Activated T-helper 1 cell treated with anti-CD3 and anti-CD28 coated beads, Interleukin-2, amount 50 U/mL, for 16 hours (primary cell): Measurements from ENCODE around the gene ADGRA1.

Experiments
- DNase-seq, 2 donors: peaks; one replicate each; pipeline ENCODE4 v3.0.0-alpha.2; 2020; ENCODE audit warnings: low read depth in 1 of 2, low spot score in 1 of 2

ADGRA1 gene

DNA sequence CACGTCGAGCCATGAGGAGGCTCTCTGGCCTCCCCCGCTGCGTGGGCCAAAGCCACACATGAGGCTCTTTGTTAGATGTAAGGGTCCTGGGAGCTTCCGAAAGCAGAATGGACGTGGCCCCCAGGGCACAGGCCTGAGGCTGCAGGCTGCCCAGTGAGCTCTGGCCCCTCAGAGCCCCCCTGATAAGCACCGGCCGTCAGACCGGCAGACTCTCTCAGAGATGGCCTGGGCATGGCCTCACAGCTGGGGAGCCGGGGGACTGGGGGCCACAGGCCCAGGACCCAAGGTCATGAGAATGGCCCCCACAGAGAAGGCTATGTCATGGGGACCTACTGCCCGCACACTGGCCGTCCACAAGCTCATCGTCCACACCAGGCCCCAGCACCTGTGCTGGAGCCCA lies 31.7 kb upstream of the ADGRA1 start:
- no peak for DNase-seq

DNA sequence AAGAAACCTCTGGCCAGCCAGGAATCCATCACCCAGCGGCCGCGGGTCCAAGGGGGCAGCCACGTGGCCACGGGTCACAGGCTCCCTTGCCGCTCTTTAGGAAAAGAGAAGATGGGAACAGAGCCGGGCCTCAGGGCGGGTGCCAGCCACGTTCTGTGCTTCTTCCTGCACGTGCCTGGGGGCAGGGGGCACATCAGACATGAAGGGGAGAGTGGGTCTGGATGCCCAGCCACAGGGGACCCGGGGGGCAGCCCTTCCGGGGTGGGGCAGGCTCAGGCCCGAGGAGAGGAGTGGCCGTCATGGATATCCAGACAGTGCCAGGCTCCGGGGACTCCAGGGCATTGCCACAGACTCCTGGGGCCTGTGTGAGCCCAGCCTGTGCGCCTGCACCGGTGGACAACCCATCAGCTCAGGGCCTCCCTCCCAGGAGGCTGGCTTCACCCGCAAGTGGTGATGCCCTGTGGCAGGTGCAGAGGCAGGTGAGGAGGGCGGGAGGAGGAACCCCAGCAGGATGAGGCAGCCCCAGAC lies 31.0 kb upstream of the ADGRA1 start:
- no peak for DNase-seq

DNA sequence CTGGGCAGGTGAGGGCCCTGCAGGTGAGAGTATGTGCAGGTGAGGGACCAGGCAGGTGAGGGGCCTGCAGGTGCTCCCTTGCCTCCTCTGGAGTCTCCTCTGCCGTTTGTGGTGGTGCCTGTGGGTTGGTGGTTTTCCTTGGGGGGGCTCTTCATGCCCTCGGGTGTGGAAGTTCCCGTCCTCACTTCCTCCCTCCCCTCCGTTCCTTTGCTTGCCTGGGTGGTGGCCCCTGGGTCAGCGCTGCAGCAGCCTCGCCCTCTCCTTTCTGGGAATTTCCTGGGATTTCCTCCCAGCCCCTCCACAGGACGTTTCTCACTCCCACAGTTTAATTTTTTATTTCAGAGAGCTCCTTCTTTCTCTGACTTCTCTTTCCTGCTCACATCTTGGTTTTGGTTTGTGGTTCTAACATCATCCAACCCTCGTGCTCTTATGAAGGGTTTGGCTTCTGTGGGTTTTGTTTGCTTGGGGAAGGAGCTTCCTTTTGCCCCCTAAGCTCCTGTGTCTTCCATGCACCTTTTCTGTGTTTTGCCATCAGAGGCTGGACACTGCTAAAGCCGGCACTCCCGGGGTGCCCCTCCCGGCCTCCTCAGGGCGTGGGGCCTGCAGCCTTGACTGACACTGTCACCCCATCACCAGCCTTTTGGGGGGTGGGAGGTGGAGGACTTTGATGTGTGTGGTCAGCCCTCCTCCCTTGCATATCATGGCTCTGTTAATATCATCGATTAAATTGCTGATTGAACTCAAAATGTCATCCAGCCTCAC lies 29.2 kb upstream of the ADGRA1 start:
- no peak for DNase-seq

DNA sequence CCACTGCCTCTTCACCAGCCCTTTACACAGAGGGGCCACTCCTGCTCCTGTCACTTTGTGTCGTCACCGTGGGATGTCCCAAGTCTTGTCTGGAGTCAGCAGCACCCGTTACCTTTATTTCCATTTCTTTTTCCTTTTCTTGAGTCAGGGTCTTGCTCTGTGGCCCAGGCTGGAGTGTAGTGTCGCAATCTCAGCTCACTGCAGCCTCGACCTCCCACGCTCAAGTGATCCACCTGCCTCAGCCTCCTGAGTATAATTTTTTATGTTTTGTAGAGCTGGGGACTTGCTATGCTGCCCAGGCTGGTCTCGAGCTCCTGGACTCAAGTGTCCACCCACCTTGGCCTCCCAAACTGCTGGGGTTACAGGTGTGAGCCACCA lies 28.6 kb upstream of the ADGRA1 start:
- DNase-seq, result no peak

DNA sequence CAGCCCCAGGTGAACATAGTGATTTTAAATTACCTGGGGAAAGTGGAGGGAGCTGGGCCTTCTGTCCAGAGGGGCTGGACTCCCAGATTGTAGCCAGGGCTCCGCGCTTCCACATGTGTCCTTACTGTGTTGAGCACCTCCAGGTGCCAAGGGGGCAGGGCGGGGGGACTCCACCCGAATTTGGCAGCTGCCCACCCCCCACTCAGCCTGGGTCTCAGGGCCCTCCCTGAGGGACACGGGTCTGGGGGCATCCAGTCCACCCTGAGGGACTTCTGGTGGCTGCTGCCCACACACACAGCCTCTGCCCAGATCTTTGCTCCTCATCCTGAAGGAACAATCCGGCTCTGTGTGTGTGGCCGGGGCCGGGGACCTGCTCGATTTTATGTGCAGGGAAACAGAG lies 28.2 kb upstream of the ADGRA1 start:
- no peak for DNase-seq

DNA sequence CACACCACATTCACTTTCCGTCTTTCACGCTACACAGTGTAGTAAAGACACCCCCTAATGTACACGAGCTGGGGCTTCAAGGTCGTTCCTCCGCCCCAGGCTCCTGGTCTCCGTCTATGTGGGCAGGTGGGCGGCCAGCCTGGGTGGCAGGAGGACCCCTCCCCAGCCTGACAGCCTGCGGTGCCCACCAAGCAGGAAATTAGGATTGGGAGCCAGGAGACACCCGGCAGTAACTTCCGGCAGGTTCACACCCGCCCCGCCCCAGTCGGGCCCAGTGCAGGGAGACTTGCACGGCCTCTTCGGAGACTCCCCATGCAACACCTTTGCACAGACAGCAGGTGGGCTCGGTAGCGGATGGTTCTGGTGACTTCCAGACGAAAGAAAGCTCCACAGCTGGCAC lies 27.7 kb upstream of the ADGRA1 start:
- no peak for DNase-seq

DNA sequence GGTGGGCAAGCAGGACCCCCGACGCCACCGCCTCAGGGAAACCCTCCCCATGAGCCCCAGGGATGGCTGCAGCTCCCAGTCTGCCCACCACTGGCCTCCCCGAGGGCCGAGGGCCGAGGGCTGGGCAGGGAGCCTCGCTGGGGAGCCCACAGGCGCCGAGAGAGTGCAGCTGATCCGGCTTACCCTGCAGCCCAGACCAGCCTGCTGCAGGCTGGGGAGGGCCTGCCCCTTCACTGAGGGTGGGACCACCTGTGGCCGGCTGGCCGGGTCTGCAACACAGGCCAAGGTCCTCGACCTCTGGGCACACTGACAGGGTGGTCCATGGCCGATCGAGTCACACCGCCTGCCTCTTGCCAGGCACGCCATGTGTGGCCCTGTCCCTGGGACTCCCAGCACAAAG lies 27.3 kb upstream of the ADGRA1 start:
- no peak for DNase-seq

DNA sequence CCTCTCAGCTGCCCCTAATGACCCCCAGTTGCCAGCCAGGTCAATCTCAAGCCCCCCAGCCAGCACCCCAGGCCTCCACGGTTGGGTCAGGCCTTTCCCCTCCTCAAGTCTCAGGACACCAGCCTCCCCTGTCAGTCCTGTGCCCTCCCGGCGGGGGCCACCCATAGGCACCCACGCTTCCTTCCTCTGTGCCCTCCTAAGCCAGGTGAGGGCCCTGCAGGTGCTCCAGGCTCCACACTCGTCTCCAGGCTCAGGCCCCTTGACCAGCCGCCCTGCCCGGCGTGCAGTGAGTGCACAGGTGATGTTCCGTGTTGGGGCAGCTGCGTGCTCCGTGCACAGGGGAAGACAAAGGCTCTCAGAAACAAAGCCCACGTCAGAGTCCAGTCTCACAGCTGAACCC lies 26.8 kb upstream of the ADGRA1 start:
- DNase-seq, result no peak

DNA sequence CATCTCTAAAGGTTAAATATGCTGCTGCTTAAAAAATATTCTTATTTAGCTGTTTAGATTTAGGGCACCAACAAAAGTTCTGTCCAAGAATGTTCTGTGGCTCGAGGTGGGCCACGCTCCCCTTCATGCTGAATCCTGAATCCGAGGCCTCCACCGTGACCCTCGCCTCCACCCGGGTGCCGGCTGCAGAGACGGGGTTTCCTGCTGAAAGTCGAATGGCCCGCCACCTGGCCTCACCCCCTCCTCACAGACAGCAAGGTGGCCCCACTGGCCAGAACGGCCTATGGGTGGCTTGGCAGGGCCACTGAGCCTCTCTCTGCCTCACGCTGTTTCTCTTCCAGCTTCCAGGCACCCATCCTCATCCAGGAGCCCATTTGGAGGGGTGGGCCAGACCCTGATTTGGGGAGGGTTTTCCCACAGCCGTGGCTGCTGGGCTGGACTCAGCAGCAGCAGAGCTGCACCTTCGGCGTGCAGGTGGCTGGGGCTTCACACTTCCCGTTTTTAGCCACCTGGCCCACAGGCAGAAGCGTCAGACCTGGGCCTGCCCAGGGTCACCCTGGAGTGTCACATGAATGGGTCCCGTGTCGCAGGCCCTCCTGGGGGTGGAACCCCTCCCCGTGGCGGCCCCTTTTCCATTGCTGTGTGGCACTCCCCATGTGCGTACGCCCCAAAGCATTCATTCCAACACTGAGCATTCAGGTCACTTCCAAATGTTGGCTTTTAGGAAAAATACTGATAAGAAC lies 26.3 kb upstream of the ADGRA1 start:
- no peak for DNase-seq

DNA sequence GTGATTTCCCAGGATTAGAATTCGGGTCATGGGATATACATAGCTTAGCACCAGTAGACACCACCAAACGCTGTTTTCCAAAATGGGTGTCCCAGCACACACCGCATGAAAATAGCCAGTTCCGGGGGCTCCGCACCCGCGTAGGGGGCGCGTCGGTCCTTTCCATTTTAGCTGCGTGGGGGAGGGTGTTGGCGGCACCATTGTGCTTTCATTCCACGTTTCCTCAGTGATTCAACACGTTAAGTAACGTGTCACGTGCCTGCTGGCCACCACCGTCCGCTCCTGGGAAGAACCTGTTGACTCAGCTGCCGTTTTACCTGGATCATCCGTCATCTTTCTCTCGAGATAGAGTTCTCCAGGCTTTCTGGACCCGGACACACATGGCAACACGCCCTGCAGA lies 25.6 kb upstream of the ADGRA1 start:
- no peak for DNase-seq

DNA sequence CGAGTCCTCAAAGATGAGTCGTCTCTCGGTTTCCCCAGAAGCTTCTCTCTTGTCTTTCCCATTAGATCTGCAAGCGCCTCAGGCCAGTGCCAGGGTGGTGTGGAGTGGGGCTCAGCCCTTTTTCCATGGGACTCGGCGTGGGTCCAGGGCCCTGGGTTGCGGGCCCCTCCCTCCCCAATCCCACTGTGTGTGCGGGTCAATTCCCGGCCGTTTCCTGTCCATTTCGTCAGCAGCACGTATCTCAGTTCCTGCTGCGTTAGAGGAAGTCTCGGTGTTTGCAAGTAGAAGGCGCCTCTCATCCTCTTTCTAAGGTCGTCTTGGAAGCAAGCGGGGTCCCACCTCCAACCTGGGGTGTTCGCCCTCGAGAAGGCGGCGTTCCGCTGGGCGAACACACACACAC lies 25.1 kb upstream of the ADGRA1 start:
- no peak for DNase-seq

DNA sequence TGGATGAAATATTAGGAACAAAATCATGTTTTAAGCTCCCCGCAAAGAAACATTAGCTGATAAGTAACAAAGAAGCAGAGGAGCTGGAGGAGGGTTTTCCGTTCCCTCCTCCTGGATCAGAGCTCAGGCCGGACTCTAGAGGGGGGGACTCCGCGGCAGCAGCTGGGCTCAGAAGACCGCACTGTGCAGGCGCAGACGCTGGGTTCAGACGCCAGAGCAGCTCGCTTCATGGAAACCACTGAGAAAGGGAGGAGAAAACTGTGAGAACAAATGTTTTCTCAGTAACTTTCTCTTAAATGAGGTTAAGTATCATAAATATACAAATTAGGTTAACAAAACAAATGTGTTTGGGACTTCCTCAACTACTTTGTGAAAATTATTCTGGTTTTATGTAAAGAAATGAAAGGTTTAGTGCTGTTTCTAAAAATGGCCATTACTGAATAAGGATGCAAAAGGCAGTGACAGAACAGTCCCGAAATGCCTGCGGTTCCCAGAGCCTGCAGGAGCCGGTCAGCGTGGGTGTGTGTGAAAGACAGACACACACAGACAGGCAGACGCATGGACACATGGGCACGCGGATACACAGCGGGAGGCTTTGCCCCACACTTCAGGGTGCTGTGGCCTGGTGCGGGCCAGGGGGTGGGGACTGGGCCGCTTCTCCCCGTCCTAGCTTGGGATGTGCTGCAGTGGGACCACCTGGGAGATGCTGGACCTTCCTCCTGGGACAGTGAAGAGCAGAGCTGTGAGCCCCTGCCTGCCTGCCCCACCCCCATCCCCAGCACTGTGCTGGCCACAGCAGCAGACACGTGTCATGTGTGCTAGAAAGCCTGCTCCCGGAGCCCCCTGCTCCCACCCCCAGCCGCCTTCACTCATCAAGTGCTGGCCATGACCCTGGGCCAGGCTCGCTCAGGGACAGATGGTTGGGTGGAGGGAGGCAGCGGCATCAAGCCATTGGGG lies 20.3 kb upstream of the ADGRA1 start:
- DNase-seq, result no peak

DNA sequence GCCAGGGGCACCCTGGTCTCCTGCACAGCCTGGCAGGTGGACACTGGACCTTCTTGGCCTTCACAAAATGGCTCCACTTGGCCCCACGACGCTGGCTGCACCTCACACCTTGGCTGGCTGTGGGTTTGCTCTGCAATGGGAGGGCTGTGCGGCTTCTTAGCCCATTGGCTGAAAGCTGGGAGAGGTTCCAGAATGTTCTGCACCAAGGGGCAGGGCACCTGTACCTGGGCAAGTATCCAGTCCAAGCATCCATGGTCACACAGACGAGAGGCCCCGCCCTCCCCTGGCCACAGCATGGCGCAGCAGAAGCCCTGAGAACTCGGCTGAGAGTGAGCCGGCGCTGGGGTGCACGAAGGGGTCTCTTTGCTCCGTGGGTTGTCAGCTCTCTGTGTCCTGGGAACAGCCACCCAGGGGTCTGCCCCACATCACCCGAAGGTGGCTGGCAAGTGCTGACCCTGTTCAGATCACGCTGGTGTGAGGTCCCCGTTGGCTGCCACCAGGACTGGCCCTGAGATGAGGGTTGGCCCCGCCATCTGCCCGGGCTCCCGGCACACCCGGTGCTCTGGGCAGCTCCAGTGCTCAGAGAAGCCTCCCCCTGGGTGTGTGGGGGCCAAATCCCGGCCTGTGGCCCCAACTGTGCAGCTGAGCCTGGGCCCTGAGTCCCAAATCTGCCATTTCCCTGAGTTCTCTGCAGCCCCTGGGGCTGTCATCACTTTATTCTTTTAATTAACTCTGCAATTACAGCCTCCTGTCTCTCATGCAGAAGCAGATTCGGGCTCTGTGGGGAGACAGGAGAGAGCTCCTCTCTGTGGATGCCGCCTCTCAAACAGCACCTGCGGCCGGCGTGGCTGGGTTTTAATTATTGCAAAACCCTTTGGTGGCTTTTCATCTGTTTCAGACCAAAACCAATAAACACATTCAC lies 19.4 kb upstream of the ADGRA1 start:
- DNase-seq, result no peak

DNA sequence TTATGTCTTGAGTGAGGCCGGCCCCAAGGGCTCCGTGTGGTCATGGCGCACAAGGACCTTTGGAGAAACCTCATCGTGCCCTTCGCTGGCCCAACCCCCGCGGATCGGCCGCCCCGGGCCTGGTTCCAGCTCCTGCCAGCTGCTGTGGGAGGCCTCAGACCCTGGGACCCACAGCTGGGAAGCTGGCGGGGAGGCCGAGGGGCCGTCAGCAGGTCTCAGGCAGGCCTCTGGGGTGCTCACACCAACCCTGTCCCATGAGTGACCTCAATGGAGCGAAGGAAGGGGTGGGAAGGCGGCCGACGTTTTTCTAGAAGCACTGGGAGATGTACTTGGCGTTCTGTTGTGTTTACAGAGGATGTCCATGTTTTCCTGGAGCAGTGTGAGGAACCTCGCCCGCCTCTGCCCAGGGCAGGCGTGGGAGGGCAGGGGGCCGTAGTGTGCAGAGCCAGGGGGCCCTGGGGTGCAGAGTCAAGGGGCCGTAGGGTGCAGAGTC lies 18.6 kb upstream of the ADGRA1 start:
- no peak for DNase-seq

DNA sequence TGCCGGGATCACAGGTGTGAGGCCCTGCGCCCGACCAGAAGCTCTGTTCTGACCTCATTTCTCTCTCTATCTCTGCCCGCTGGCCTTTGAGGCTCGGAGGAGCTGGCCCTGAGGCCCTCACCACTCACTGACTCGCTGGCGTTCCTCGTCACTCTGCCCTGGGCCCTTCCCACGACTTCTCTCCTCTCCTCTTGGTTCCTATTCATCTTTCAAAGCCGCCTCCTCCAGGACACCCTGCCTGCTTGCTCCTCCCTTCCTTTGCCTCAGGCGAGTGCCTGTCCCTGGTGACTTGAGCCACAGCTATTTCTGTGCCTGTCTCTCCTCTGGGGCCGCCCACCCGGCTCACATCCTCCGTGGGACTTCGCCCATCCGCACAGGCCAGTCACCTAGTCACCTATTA lies 17.3 kb upstream of the ADGRA1 start:
- no peak for DNase-seq

DNA sequence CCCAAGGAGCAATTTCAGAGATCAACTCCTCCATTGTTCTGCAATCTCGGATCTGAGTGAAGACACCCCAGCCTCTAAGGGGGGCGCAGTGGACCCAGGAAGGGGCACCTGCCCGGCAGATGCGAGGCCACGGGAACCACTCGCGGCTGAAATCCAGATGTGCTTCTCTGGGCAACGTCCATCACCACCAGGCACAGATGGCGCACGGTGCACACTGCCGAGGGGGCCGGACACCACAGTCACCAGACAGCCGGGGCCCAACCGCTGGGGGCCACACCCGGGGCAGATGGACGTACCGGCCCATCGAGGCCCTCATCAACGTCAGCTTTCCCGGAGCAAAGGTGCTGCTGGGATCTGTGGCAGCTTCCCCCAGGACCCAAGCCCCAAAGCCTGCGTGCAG lies 16.9 kb upstream of the ADGRA1 start:
- no peak for DNase-seq

DNA sequence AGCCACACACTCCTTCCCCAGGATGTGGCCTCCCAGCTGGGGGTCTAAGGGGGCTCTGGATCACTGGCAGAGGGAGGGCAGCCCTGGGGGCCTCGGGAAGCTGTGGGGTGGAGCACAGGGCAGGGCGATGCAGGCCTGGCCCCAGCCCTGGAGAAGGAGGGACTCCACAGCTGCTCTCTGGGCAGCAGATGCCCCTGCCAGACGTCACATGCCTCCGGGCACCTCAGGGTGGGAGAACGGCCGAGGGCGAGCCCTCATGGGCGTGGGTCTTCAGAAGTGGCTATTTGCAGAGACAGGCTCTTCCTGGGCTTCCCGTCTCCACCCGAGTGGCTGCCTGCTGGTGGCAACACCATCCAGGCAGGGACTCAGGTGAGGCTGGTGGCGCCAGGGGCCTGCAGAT lies 16.0 kb upstream of the ADGRA1 start:
- no peak for DNase-seq

DNA sequence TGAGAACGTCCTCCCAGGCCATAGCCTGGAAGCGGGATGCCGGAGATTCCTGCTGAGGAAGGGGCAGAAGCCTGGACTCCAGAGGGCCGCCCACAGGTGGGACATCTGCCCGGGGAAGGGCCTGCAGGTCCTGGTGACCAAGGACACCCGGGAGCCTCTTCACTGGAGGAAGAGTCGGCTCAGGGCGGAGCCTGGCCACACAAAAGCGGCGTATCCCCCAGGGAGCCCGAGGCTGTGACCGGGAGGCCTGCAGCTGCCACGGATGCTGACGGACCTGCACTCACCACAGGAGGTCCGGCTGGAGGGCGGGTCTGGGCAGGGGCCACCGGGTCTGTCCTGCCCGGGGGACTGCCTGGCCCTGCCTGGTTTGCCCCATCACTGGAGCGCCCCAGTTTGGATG lies 15.5 kb upstream of the ADGRA1 start:
- no peak for DNase-seq

DNA sequence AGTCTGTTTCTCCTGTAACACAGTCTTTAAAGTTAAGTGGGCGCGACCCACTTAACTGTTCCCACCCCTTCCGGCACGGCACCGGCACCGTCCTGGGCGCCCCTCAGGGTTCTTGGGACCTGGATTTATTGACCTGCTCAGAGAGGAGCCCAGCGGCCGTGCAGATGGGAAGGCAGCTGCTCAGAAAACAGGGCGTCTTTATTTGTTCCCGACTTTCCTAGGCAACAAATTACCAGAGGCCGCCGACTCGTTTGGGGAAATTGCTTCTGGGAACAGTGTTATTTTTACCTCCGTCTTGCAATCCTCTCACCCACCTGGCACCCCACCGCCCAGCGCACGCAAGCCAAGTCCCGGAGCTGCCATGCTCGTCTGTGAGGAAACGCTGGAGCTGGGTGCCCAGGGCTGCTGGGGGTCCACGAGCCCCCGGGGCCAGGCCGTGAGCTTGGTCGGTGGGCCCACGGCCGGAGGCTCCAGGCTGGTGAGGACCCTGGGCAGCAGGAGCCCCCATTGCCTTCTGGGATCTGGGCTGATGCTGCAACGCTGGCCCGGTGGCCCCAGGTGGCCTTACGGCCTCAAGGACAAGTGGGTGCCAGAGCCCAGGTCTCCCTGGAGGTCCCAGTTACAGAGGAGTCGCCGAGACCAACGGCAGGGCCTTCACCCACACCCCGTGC lies 14.9 kb upstream of the ADGRA1 start:
- DNase-seq, result no peak
